ENCODE results near the gene RNF180.

Gene RNF180, protein sequence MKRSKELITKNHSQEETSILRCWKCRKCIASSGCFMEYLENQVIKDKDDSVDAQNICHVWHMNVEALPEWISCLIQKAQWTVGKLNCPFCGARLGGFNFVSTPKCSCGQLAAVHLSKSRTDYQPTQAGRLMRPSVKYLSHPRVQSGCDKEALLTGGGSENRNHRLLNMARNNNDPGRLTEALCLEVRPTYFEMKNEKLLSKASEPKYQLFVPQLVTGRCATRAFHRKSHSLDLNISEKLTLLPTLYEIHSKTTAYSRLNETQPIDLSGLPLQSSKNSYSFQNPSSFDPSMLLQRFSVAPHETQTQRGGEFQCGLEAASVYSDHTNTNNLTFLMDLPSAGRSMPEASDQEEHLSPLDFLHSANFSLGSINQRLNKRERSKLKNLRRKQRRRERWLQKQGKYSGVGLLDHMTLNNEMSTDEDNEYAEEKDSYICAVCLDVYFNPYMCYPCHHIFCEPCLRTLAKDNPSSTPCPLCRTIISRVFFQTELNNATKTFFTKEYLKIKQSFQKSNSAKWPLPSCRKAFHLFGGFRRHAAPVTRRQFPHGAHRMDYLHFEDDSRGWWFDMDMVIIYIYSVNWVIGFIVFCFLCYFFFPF

DNA sequence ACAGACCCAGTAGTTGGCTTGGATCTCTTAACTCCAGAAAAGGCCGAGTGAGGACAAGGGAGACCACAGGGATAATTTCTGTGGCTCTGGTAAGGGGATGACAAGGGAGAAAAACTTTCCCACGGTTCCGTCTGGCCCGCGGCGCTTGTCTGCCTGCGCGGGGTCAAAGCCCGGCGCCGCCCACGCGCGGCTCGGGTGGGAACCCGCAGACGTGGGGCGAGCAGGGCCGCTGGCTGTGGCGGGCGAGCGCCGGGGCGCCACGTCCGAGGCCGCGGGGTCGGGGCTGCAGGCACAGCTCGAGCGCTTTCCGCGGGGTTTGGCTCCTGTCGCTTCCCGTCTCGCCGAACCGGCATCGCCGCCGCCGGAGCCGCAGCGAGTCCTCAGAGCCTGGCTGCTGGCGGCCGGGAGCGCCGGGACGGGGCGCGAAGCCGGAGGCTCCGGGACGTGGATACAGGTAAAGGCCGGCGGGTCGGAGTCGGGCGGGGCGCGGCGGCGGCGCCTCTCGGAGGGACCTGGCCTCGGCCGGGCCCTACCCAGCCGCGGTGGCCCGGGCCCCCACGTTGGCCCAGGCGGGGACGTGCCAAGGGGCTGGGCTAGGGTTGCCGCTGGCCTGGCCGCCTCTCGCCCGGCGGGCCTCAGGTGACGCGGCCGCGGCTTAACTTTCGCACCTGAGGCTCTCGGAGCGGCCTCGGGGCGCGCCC, at the start of gene RNF180:
Gene RNF180 (plus strand): TSS at position 344 of the 701 bp plus-strand sequence. CDS start 34,965 bp downstream, outside the sequence.
- no peak for DNase-seq

DNA sequence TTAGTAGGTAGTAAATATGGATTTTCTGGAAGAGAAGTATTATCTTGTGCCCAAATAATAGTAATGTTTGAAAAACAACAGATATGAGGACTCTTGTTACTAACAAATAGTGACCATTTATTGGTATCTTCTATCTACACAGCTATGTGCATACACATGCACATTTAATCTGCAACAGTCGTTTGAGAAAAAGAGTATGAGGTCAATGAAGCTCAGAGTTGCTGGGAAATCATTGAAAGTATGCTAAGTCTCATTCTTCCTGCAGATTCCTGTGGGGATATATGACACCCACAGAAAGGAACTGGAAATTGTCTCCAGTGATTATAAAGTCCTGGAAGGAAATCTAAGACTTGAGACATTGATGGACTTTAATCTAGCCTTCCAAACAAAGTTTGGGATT, 40.1 kb upstream of the RNF180 start:
- no peak for DNase-seq

DNA sequence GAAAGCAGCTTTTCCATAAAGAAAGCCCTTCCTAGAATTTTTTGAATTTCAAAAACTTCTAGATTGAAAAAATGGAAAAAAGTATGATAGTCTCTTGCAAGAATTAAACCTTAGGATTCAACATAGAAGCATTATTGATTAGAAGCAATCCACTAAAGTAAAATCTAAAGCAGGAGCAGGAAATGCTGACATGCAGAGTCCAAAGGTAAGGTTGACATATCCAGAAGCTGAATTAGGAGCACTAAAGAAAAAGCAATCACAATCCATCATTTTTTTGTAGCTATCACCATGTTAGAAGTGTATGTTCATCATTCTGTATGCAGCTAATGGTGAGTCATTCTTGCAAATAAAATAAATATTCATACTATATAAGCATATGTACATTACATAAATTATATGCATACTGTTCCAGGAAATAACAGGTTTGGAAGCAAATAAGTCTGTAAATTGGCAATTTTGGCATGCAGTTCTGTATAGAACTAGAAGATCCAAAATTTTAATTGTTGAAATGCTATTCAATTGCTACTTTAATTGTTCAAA, 39.4 kb upstream of the RNF180 start:
- DNase-seq = no peak

DNA sequence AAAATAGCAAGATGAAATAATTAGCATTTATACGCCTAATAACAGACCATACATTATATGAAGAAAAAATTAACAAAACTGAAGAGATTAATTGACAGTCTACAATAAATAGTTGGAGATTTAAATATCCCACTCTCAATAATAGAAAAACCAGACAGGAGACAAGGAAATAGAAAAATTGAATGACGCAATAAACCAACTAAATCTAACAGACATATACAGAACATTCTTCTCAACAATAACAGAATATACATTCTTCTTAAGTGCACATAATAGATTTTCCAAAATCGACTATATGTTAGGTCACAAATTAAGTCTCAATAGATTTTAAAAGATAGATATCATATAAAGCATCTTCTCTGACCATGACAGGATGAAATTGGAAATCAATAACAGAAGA, 25.6 kb upstream of the RNF180 start:
- DNase-seq = no peak

DNA sequence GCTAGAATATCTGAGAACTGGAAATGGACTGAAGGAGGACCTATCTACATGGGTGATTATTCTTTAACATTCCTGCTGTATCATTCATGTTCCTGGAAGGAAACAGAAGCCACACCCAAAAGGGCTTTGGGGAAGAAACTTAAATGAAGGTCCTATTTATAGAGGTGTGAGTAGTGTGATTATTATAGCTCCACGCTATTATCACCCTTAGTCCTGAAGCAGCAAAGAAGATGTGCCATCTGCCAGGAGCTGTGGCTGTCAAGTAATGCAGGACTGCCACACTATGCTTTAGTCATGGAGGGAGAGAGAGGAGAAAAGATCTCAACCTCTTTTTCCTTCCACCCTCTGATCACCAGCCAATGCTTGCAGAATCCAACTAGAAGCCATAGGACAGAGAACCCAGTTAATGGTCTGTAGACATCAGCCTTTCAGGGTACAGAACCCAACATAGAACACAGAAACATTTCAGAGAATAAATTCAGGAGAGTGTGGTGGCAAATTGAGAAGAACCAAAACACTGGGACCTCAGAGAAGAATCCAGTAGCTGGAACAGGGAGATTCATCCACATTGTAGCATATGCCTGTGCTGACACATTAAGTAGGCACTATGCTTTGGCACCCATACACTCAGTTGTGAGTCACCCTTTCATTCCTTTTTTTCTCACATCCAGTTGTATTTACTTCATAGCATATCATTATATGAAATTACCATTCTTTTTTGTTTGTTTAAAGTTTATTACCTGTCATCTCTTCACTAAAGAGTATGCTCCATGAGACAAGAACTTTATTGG, 21.0 kb upstream of the RNF180 start:
- DNase-seq = no peak

DNA sequence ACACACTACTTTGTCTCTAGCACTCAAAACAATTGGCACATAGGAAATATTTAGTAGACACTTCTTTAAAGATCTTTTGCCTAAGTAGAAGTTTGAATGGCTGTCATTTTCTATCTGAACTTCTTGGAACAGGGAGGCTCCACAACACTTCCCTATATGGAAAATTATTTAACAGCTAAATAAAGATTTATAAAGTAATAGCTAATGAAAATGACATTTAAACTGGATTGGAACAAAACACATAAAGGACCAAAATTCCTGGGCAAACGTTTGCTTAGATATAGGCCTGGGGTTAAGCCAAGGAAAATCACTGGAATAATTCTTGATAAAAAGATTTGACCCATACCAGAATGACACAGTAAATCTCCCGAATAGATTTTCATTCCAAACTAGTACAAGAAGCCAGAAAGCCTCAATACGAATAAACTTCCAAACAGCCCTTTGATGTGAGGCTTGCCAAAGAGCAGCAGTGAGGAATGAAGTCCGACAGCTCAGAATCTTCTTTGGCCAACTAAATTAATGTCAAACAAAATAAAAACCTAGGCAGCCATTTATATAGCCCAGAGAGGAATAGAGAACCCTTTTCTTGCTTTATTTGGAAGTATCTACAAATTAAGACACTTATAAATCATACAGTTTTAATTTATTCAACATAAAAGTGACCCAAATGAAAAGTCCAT, 20.3 kb upstream of the RNF180 start:
- no peak for DNase-seq

DNA sequence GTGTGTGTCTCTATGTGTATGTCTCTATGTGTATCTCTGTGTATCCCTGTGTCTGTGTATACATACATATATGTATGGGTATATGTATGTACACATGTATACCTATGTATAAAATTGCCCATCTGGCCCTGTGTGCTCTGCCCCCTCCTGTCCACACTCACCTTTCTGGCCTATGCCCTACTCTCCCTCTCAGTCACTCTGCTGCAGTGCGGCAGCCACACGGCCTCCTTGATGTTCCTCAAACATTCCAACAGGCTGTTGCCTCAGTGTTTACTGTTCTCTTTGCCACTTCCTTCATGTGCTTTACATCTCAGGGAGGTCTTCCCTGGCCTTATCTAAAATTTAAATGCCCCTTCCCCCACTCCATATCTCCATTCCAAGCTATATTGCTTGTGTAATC, 18.3 kb upstream of the RNF180 start:
- DNase-seq = no peak

DNA sequence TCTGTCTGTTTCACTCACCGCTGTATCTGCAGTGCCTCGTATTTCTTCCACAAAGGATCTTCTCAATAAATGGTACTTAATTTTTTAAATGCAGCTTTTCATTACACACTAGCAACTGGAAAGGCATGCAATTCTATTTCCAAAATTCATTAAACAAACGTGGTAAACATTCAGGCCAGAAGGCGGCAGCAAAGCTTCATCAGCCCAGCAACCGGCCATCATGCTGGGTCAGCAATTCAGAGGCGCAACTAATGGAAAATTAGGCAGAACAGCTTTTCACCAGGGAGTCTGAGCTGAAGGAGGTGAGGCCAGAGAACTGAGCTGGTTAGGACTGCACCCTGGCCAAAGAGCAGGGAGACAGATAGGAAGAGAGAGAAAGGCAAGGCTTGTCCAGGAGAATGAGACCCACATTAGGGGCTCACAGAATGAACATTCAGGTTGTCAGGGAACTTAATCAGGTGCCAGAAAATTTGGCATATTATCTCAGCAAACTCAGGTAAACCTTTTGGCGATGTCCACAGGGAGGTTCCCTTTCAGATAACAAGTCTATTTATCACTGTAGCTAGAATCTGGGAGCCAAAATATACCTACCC, 17.7 kb upstream of the RNF180 start:
- DNase-seq = no peak

DNA sequence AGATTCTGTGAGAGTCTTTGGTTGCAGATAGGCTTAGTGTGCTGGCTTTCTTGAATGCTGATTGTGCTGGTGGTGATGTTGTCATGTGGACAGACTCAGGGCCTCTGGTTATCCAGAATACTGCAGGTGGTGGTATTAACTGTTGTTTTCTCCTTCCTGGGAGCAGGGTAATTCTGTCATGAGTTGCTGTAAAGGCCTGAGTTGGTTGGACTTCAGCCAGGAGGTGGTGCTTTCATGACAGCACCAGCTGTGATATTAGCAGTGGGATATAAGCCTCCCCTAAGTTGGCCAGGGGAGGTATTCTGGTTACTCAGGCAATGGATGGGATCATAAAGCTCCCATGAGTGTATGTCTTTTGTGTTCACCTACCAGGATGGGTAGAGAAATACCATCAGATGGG, 16.4 kb upstream of the RNF180 start:
- DNase-seq = no peak

DNA sequence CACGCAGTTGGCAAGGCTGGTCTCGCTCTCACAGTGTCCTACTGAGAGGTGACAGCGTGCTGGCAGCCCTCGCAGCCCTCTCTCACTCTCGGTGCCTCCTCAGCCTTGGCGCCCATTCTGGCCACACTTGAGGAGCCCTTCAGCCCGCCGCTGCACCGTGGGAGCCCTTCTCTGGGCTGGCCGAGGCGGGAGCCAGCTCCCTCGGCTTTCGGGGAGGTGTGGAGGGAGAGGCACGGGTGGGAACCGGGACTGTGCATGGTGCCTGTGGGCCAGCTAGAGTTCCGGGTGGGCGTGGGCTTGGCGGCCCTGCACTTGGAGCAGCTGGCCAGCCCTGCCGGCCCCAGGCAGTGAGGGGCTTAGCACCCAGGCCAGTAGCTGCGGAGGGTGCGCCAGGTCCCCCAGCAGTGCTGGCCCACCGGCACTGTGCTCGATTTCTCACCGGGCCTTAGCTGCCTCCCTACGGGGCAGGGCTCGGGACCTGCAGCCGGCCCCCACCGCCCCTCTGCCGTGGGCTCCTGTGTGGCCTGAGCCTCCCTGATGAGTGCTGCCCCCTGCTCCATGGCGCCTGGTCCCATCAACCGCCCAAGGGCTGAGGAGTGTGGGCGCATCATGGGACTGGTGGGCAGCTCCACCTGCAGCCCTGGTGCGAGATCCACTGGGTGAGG, 15.7 kb upstream of the RNF180 start:
- DNase-seq = no peak

DNA sequence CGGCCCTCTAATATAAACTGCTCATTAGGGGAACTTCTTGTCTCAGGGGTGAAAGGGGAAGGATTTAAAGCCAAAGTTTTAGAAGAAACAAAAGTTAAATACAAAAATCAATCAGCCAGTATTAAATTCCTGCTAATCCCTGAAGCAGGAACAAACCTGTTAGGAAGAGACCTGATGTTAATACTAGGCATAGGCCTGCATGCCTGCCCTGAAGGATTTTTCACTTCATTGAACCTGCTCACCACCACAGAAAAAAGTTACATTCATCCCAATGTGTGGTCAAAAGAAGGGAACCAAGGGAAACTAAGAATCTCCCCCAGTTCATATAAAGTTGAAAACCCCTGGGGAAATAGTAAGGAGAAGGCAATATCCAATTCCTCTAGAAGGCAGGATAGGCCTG, 9.4 kb upstream of the RNF180 start:
- no peak for DNase-seq

DNA sequence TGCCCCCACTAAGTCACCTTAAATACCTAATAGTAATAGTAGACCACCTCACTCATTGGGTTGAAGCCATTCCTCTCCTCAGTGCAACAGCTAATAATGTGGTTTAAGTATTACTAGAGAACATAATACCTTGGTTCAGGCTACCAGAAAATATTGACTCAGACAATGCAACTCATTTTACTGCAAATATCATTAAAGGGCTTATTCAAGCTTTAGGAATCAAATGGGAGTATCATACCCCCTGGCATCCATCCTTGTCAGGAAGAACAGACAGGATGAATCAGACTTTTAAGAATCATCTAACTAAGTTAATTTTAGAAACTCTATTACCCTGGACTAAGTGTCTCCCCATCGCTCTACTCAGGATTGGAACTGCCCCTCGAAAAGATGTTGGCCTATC, 6.8 kb upstream of the RNF180 start:
- DNase-seq = no peak

DNA sequence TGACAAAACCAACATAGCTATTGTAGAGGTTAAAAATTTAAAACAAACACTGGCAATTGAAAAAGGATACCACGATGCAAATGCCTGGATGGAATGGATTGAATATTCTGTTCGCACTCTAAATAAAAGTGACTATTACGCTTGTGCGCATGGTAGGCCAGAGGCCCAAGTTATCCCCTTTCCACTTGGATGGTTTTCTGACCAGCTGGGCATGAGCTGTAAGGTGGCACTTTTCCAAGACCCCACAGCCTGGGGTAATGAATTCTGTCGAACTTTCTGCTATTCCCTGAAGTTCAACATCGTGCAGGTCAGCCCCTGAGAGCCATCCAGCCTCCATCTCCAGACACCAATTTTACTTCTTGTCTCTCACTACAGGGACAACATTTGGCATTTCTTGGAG, 5.4 kb upstream of the RNF180 start:
- no peak for DNase-seq

DNA sequence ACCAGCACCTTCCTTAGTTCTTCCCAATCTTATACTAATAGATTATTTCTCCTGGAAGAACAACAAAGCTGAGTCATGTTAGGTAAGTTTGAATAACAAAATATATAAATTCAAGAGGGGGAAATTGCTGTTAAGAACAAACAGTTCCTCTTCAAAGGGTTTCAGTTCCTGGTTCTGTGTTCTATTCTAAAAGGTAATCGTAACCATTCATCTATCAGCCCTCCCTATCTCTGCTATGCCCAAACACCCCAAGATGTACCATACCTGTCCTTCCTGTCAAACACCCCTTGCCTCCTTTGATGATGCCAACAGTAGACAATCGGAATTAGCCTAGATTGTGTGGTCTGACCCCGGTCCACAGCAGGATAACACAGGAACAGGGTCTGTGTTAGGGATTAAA, 4.2 kb upstream of the RNF180 start:
- DNase-seq = no peak

DNA sequence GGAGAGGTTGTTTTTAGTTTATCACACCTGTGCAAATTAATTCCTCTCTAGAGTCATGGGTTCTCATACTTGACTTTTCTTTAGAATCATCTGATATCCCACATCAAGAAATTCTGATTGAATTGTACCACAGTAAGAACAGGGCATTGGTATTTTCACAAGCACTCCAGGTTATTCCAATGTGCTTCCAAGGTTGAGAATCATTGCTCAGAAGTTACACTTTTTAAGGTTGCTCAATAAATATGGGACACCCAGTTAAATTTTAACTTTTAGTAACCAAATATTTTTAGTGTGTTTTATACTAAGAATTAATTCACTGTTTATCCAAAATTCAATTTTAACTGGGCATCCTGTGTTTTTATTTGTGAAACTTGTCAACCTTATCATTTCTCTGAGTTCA, 2.5 kb upstream of the RNF180 start:
- no peak for DNase-seq

DNA sequence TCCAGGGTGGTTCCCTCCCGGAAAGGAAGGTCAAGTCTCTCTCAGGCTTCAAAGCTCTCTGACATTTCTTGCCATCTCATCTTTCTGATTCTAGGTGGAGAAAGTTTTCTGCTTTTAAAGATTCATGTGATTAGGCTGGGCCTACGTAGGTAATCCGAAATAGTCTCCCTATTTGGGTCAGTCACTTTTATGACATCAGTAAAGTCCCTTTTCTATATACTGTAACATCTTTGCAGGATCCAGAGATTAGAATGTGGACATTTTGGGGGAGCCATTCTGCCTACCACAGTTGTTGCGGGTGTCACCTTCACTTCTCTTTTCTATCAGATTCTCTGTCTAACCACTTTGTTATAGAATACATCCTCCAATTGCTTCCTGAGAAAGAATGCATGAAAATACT, 1.9 kb upstream of the RNF180 start:
- DNase-seq = no peak

DNA sequence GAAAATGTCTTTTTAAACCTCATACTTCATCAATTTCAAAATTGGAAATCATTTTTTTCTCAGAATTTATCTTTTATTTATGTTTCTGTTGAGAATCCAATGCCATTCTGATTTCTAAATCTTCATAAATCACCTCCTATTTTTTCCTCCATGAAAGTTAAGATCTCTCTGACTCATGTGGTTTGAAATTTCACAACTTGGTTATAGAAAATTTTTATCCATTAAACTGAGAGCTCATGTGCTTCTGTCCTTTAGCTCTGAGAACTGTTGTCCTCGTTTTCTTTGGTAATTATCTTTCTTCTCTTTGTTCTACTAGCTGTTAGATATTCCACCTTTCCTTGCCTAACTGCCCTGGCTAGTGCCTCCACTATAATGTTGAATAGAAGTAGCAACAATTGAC, 1.5 kb upstream of the RNF180 start:
- no peak for DNase-seq

DNA sequence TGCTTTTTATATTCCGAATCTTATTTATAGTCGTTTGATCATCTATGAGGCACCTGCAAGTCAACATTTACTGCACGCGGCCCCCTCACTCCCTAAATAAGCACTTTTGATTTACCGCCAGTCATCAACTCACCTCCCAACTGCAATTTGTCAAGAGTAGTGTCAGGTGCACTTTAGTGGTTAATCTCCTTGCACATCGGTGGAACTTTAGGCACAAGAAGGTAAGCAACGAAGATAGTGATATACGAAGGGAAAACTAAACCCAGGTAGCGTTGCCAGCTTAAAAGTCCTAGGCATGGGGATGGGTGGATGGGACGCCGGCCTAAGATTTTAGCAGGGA, 513 bp upstream of the RNF180 start:
- DNase-seq = no peak

DNA sequence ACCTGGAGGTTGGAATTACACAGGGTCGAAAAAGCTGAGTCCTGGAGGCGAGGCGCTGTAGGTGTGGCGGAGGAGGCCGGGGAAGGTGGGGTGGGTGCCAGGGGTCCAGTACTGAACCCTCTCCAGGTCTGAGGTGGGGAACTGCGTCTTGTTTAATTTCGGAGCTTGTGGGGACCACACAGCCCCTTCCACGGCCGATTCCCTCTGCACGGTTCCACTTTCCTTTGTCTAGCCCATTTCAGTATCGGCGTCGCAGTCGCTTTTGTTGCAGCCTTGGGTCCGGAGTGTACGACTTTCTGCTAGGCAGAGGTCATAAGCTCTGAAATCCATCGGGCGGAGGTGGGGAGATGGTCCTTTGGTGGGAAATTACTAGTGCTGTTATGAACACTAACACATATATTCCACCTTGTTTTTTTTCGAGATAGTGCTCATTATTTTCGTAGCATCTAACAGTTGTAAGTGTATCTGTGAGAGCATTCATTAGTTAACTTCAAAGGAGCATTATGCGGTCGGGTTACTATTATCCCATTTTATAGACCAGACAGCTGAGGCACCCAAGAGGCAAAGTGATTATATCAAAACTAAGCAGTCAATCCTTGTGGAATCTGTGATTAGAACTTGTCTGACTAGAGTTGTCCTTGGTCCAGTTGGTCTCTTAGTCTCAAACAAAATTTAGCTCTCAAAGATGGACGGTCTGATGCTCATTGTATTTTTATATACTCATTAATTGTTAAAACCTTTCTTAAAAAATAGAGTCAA, 737 bp downstream of the RNF180 start:
- DNase-seq = no peak

DNA sequence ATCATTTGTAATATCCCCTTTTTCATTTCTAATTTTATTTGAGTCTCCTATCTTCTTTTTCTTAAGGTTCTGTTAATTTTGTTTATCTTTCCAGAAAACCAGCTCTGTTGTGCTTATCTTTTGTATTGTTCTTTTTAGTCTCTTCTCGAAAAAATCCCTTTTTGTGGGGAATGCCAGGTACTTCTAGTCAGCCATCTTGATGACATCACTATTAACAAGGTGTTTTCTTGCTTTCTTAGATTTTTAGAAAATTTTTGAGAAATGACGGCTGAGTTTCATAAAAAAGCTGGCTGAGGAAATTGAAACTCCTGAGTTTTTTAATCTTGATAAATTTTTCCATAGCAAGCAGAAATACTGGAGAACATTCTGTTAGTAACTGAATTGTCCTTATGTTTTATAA, 10.7 kb downstream of the RNF180 start:
- no peak for DNase-seq
